ENCODE data around the gene PCED1A.

DNA sequence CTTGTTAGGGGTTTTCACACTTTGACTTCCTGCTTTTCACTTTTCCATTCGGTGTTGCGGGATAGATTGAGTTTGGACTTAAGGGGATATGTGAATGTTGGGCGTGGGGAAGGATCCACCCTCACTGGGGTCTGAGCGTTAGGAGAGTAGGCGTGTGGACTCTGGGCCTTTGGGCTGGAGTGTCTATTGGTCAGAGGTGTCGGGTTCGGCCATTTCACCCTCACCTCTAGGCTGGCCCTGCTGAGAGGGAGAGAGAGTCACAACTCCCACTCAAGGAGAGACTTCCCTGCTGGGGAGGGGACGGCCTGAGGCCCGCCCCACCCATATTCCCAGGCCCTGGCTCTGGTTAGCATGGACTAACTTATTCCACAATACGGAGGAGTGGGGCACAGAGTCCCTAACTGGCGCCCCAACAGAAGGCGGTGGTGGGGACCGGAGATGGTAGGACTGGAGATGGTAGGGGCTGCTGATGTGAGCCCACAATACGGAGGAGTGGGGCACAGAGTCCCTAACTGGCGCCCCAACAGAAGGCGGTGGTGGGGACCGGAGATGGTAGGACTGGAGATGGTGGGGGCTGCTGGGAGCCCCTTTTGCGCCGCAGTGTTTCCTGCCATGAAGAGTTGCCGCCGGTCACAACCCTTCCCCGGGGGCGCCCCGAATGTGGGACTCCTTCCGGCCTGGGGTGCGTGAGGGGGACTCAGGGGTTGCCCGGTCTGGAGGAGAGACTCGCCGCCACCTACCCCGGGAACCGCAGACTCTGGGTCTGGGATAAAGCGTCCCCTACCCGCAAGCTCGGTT is 31.4 kb upstream of the PCED1A start:
- TF ChIP-seq POLR2A (IDR thresholded peaks at IDR 0.05; ENCODE audit: extremely low read depth, insufficient read length): no peak
- TF ChIP-seq CTCF (IDR thresholded peaks at IDR 0.05; ENCODE audit: low read depth, low read length): no peak

Measured in NB4 (cell line).